Hepatic stellate cell (primary cell): ENCODE measurements around the gene MVB12B.
"Not testable (repeated sequence)": the region's sequence is repeated elsewhere in the genome, so short reads cannot be mapped to it uniquely, and the experiment has no call there.

Experiments used
- DNase-seq: peaks from one replicate; pipeline ENCODE4 v3.0.0; 2011; ENCODE audit warnings: low spot score

The MVB12B gene

GRCh38 chr9:126472948-126473298, 146.3 kb downstream of the MVB12B start:
- DNase-seq, result no peak

DNA sequence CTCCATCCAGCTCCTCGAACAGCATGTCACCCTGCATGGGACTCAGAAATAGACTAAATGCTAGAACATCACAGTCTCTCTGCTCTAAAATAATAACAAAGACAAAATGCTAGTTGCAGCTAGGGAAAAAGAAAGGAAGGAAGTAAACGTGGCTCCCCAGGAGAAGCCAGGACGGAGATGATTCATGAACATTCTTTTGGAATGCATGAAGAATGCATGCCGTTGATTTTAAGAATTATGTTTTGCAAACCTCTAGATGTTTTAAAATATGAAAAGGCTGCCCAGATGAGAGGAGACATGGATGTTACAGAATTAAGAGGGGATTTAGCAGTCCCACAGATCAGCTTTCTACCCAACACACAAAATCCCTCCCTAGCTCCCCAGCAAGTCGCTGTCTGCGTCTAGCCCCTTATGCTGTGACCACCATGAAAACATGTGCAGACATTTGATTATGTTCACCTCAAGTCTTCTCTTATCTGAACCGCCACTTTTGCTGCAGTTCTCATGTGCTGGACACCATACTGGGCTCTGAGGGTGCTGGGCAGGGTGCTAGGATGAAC, 147.7 kb downstream of the MVB12B start:
- peak; percentile 76 for DNase-seq

DNA sequence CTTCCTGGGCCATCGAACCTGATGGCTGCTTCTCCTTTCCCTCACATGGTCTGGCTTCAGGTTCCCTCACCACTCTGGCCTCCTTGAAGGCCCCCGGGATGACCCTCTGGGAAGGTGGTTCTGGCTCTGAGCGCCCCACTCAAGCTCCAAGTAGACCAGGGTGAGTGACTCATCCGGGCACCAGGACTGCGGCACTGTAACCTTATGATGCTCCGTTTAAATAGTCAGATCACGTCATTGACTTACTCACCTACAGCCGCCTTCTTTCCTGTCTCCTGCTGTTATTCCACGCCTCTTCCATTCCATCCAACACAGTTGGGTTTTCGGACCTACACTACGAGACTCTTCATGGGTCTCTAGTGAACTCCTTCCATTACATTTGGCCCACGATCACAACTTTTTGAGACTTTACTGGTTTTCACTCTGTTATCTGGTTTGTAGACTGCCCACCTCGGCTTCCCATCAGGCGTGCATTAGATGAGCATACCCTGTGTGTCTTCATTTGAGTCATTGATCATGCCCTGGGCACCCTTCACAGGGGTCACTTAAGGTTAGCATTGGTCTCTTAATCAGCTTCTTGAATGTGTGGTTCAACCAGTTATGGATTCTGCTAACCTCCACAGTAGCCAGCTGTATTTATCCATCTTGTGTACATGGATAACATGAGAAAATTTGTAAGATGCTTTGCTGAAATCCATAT, 148.3 kb downstream of the MVB12B start:
- DNase-seq, result peak; percentile 22

GRCh38 chr9:126475933-126476555, 149.4 kb downstream of the MVB12B start:
- no peak for DNase-seq

- DNase-seq, result not testable (repeated sequence)
Observed at GRCh38 chr9:126477432-126477831, 150.8 kb downstream of the MVB12B start.

DNA sequence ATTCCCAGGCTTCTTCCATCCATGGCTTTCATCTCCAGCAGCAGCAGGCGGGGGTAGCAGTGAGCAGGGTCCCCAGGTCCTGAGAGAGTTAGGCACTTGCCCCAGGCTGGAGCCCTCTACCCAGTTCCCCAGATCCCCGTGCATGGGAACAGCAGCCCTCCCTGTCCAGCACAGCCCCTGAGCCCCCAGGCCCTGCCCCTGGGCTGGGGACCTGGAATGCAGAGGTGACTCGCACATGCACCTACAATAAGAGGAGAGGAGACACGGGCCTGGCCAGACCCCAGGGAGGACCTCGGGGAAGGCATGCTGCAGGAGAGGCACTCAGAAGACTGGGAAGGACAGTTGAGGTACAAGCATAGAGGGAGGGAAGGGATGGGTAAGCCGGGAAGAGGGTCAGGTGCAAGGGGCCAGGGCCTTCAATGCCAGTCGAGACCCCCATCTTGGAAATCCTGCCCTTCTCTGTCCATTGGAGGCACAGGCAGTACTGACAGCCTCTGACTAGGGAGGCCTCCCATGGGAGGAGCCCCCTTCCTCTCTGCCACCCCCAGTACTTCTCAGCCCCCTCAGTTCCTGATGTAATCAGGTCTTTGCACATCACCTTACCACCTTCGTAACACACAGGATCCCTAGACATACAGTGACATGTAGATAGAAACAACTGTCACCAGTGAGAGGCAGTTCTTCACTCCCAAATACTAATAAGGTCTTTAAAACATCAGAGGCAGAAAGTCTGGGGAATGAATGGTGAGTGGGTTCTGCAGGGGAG, 151.8 kb downstream of the MVB12B start:
- no peak for DNase-seq

DNA sequence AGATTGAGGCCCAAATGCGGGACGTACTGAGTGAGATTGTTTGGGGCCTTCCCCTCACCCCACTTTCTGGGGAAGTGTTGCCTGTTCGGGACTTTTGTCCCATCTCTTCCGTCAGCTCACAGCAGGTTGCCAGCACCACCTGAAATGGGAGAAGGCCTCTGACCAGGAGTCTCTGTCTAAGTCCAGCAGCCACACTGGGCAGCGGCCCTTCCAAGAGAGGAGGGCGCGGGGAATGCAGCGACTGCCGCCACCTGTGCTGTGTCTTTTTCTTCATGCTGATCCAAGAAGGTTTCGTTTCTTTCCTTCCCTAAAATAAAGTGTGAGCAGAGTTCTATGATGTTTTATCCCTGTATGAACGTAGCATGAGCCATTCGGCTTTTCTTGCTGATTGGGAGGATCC, 152.9 kb downstream of the MVB12B start:
- DNase-seq, result no peak

DNA sequence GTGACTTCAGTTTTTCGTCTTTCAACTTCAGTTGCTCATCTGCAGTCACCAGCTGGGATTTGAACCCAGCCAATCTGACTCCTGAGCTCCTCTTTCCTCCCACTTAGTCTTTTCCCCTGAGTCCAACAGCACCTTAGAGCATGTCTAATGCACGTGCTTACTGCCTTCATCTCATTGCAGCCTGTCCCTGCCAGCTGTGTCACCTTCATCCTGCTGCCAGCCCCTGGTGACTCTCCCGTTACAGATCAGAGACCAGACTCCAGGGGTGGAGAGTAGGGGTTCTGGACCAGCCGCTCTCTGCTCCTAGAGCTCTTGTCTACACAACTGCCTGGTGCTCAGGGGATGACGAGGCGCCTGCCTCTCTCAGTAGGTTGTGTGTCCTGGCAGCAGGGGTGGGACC, 154.2 kb downstream of the MVB12B start:
- no peak for DNase-seq

DNA sequence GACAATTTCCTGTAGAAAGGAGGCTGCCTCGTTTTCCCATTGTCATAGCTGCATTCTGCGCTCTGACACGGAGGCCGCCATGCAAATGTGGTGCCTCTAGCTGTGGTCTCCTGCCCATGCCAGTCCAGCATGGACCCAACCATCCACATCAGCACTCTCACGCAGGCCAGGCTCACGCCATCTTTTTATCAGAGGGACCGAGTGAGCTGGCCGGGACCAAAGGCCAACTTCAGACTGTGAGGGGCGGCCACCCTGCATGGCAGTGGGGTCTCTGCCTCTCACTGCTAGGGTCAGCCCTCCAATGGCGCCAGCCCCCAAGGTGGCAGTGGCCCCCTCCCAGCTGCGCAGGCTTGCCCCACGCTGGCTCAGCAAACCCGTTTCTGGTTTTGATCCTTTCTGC, 155.2 kb downstream of the MVB12B start:
- no peak for DNase-seq

- no peak for DNase-seq
Observed at GRCh38 chr9:126482361-126483044, 155.9 kb downstream of the MVB12B start.

DNA sequence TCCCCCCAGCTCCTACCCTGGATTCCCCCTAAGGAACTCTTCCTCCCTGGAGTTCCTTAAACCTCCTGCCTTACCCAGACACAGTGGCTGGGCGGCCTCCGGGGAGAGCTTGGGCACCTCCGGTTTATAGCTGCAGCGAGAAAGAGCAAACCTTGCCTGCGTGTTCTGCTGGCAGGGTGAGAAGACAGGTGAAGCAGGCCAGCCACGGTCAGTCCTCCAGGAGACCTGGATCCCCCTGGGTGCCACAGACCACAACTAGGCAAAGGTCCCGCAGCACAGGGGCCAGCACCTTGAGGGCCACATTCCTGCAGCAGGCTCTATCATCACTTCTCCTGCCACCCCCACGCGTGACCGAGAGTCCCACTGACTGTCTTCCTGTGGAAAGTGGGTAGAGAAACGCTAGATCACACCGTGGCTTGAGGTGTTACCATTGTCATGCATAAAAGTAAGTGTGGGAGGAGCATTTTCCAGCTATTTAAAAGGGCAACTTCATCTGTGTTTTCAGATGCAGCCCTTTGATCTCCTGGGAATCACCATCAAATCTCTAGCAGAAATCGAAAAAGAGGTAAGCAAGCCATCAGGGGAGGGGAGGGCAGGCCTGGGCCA, 156.9 kb downstream of the MVB12B start:
- no peak for DNase-seq

- no peak for DNase-seq
Observed at GRCh38 chr9:126485662-126486061, 159.0 kb downstream of the MVB12B start.

DNA sequence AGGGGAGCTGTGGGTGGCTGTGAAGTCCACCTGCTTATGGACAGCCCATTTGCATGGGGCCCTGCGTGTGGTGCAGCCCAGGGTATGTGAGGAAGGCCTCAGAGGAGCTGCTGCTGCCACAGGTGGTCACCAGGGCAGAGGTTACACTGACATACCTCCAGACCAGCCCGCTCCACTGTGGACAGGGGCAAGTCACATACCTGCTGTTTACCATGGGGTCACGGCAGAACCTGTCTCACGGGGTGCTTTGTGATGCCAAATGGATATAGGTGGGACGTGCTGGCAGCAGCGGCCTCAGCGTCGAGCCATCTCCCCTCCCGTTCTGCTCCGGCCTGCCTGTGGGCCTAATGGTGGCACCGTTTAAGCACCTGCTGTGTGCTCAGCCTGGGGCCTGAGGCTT, 159.6 kb downstream of the MVB12B start:
- DNase-seq, result no peak

GRCh38 chr9:126487856-126488255, 161.2 kb downstream of the MVB12B start:
- DNase-seq, result no peak

- DNase-seq, result no peak
Observed at GRCh38 chr9:126488310-126488709, 161.7 kb downstream of the MVB12B start.

- no peak for DNase-seq
Observed at GRCh38 chr9:126488881-126489404, 162.3 kb downstream of the MVB12B start.

- no peak for DNase-seq
Observed at GRCh38 chr9:126489581-126490213, 163.1 kb downstream of the MVB12B start.

GRCh38 chr9:126490214-126490631, 163.6 kb downstream of the MVB12B start:
- no peak for DNase-seq

- DNase-seq, result peak; percentile 55
Observed at GRCh38 chr9:126490871-126491567, 164.4 kb downstream of the MVB12B start.

GRCh38 chr9:126491568-126491879, 164.9 kb downstream of the MVB12B start:
- no peak for DNase-seq

- no peak for DNase-seq
Observed at GRCh38 chr9:126491949-126492348, 165.3 kb downstream of the MVB12B start.
